ENCODE data around the gene UCP2.
"Not testable (repeated sequence)": the region's sequence is repeated elsewhere in the genome, so short reads cannot be mapped to it uniquely, and the experiment has no call there.

The UCP2 gene

DNA sequence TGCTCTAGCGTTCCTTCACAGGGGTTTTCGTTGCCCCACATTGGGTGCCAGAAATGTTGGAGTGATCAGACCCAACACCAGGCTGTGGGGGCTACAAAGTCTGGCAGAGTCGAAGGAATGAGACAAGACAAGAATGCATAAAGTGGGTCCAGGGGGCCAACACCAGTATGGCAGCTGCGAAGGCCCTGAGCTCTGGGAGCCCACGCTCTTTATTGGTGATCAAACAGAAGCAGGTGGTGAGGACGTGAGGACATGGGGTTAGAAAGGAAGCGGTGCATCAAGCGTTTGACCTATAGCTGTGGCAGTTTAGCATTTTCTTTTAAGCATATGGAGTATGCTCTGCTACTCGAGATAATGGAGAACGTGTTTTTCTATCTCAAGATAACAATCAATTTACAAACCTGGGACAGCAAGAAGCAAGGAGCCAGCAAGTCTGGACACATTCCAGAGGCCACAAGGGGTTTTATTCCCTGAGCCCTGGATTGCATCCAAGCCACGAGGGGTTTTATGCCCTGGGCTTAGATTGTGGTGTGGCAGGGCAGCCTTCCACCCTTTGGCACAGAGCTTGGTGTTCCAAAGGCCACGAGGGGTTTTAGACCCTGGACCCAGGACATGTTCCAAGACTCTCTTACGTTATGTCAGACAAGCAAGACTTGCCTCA, 35.7 kb downstream of the UCP2 start:
- H3K4me3 ChIP-seq (ENCODE audit: low read depth, low read length) = no peak overlapping the region
- TF ChIP-seq, protein P1, sequence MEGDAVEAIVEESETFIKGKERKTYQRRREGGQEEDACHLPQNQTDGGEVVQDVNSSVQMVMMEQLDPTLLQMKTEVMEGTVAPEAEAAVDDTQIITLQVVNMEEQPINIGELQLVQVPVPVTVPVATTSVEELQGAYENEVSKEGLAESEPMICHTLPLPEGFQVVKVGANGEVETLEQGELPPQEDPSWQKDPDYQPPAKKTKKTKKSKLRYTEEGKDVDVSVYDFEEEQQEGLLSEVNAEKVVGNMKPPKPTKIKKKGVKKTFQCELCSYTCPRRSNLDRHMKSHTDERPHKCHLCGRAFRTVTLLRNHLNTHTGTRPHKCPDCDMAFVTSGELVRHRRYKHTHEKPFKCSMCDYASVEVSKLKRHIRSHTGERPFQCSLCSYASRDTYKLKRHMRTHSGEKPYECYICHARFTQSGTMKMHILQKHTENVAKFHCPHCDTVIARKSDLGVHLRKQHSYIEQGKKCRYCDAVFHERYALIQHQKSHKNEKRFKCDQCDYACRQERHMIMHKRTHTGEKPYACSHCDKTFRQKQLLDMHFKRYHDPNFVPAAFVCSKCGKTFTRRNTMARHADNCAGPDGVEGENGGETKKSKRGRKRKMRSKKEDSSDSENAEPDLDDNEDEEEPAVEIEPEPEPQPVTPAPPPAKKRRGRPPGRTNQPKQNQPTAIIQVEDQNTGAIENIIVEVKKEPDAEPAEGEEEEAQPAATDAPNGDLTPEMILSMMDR (IDR thresholded peaks at IDR 0.05; ENCODE audit: borderline replicate concordance, insufficient read depth, low read depth, low read length) = no peak

GRCh38 chr11:73945396-73945795, 37.2 kb downstream of the UCP2 start:
- TF ChIP-seq, protein P1 (IDR thresholded peaks at IDR 0.05; ENCODE audit: borderline replicate concordance, insufficient read depth, low read depth, low read length) = no peak
- no peak overlapping the region for H3K4me3 ChIP-seq (ENCODE audit: low read depth, low read length)

DNA sequence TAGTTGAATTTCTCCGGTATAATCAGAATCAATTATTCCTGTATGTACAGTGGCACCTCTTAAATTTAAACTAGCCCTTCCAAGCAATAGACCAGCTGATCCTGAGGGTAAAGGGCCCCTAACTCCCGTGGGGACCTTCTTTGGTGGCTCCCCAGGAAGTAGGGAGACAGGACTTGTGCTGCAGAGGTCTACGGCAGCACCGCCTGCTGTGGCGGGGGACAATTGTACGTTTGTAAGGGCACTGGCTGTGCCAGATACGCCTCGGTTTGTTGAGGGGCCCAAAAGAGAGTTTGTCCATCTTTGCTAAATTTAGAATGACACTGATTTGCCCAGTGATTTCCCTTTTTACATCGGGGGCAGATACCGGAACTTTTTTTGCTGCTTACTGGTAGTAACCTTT, 37.7 kb downstream of the UCP2 start:
- H3K4me3 ChIP-seq (ENCODE audit: low read depth, low read length) = no peak overlapping the region
- TF ChIP-seq, protein P1 (IDR thresholded peaks at IDR 0.05; ENCODE audit: borderline replicate concordance, insufficient read depth, low read depth, low read length) = no peak

- no peak overlapping the region for H3K4me3 ChIP-seq (ENCODE audit: low read depth, low read length)
- TF ChIP-seq, protein P1 (IDR thresholded peaks at IDR 0.05; ENCODE audit: borderline replicate concordance, insufficient read depth, low read depth, low read length) = no peak
Measured at GRCh38 chr11:73944085-73944484, 38.6 kb downstream of the UCP2 start.

- TF ChIP-seq, protein P1 (IDR thresholded peaks at IDR 0.05; ENCODE audit: borderline replicate concordance, insufficient read depth, low read depth, low read length) = no peak
- H3K4me3 ChIP-seq (ENCODE audit: low read depth, low read length) = no peak overlapping the region
Measured at GRCh38 chr11:73942010-73942409, 40.6 kb downstream of the UCP2 start.

DNA sequence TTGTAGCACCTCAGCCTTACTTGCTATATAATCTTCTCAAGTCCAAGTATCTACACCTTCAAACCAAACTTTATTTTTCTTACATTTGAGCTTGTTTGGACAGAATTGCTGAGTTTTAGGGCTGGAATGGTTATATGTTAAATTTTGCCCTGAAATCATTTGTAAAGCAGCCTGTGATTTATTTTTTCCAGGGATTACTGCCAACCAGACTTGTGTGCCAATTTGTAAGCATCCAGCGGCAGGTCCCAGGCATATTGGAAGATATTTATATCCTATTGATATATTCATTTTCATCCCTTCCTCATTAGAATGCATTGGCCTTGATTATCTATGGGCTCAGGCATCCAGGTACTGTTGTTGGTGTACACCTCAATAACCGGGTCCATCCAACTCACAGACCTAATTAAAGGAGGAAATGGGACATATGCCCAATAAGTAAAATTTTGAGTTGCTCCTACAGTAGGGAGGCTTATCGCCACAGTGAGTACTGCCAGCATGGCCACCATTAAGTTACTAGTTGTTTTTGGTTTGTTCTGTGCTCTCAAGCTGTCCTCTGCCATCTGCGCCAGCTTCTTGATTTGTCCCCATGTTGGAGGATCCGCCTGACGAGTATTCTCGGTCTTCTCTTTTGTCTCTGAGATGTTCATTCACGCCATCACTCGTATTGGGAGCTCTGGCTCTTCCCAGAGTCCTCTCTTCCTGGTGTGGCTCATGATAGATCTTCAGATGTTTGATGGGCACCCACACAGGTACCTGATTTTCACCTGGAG, 41.7 kb downstream of the UCP2 start:
- H3K4me3 ChIP-seq (ENCODE audit: low read depth, low read length) = no peak overlapping the region
- TF ChIP-seq, protein P1 (IDR thresholded peaks at IDR 0.05; ENCODE audit: borderline replicate concordance, insufficient read depth, low read depth, low read length) = no peak

DNA sequence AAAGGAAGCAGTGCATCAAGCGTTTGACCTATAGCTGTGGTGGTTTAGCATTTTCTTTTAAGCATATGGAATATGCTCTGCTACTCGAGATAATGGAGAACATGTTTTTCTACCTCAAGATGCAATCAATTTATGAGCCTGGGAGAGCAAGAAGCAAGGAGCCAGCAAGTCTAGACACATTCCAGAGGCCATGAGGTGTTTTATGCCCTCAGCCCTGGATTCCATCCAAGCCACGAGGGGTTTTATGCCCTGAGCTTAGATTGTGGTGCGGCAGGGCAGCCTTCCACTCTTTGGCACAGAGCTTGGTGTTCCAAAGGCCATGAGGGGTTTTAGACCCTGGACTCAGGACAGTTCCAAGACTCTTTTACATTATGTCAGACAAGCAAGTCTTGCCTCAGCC, 43.5 kb downstream of the UCP2 start:
- H3K4me3 ChIP-seq (ENCODE audit: low read depth, low read length) = no peak overlapping the region
- TF ChIP-seq, protein P1 (IDR thresholded peaks at IDR 0.05; ENCODE audit: borderline replicate concordance, insufficient read depth, low read depth, low read length) = no peak

DNA sequence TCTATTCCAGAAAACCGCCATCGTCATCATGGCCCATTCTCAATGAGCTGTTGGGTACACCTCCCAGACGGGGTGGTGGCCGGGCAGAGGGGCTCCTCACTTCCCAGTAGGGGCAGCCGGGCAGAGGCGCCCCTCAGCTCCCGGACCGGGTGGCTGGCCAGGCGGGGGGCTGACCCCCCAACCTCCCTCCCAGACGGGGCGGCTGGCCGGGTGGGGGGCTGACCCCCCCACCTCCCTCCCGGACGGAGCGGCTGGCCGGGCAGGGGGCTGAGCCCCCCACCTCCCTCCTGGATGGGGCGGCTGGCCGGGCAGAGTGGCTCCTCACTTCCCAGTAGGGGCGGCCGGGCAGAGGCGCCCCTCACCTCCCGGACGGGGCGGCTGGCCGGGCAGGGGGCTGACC, 46.6 kb downstream of the UCP2 start:
- not testable (repeated sequence) for H3K4me3 ChIP-seq (ENCODE audit: low read depth, low read length)
